ENCODE measurements around the gene GABRB2. TPM values are rescaled to one million over a fixed set of nuclear protein-coding genes. Genes with fewer than 3 reads are reported as not detected.
"Not testable (repeated sequence)": the region's sequence is repeated elsewhere in the genome, so short reads cannot be mapped to it uniquely, and the experiment has no call there.

Gene GABRB2
- total RNA-seq, 2 donors from 2014 or later, result not detected

DNA sequence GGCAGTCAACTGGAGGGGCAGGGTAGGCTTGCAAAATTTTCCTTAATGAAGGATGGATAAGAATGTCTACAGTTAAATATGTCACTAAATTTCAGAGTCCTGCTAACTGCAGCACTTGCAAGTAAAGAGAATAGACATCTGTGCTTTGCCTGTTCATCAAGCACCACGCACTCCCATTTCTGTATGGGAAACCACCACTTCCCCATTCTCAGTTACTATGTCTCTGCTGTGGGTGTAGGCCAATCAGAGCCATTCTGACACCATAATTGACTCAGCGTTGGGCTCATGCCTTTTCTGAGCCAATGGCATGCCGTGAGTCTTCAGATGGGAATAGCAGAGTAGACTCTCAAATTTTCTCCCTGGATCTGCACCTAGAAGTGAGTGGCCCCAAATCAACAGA lies 247.5 kb downstream of the GABRB2 start:
- DNase-seq (no peak), ATAC-seq (no peak)
- Mint-ChIP-seq H3K4me1 (no peaks in the 10 kb centered on the region), H3K27me3 (no peaks in the 10 kb centered on the region), H3K27ac (no peak overlapping the region), H3K4me3 (no peak overlapping the region), H3K36me3 (ENCODE audit: low read depth) (no peaks in the 10 kb centered on the region)
- no peaks in the 10 kb centered on the region for H3K9me3 ChIP-seq (ENCODE audit: control insufficient read depth, low read length, poor library complexity, severe bottlenecking)

DNA sequence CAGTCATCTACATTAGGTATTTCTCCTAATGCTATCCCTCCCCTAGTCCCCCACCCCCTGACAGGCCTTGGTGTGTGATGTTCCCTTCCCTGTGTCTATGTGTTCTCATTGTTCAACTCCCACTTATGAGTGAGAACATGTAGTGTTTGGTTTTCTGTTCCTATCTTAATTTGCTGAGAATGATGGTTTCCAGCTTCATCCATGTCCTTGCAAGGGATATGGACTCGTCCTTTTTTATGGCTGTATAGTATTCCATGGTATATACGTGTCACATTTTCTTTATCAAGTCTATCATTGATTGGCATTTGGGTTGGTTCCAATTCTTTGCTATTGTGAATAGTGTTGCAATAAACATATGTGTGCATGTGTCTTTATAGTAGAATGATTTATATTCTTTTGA lies 249.1 kb downstream of the GABRB2 start:
- not testable (repeated sequence) for H3K27ac Mint-ChIP-seq; H3K4me3 Mint-ChIP-seq; H3K27me3 Mint-ChIP-seq; DNase-seq; H3K9me3 ChIP-seq (ENCODE audit: control insufficient read depth, low read length, poor library complexity, severe bottlenecking); H3K4me1 Mint-ChIP-seq; H3K36me3 Mint-ChIP-seq (ENCODE audit: low read depth); ATAC-seq

DNA sequence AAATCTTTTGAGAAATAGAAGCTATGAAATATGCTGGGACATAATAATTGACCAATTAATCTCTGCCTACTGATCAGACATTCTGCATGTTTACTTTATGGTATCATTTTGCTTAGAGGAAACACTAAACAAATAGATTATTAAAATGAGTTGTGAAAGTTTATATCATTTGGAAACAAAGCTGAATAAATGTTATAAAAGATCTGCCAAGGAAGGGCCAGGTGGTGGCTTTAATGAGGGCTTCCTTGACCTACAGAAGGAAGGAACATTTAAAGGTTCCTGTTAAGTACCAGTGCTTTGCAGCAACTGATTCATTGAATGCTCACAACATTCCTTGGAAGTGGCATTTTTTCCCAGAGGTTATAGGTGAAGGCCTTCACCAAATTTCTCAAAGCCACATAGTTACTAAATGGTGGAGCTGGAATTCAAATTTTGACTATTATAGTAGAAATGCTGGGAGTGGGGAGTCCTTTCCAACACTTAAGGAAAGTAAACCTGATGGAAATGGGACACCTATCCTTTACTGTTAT lies 250.7 kb downstream of the GABRB2 start:
- Mint-ChIP-seq H3K27ac (no peak overlapping the region), H3K27me3 (no peaks in the 10 kb centered on the region), H3K36me3 (ENCODE audit: low read depth) (no peaks in the 10 kb centered on the region), H3K4me3 (no peak overlapping the region), H3K4me1 (no peaks in the 10 kb centered on the region)
- DNase-seq, result no peak
- ATAC-seq, result no peak
- H3K9me3 ChIP-seq (ENCODE audit: control insufficient read depth, low read length, poor library complexity, severe bottlenecking), result no peaks in the 10 kb centered on the region

DNA sequence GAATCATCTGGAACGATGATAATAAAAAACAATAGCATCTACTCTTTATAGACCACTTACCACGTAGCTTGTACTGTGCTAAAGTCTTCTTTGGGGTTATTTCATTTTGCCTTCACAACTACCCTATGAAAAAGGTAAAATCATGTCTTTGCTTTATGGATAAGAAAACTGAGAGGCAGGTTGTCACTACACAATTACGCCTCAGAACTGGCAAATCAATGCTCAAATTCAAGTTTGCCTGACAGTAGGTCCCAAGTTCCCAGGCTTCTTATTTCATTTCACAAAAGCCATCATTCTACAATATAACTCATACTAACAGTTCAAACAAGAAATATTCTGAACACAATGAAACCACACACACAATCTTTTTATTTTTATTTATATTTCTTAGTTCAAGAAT lies 258.5 kb downstream of the GABRB2 start:
- ATAC-seq, result no peak
- no peak overlapping the region for H3K27ac Mint-ChIP-seq
- H3K4me1 Mint-ChIP-seq, result peaks cover 3% of the 10 kb centered on the region
- H3K36me3 Mint-ChIP-seq (ENCODE audit: low read depth), result no peaks in the 10 kb centered on the region
- H3K27me3 Mint-ChIP-seq, result no peaks in the 10 kb centered on the region
- no peaks in the 10 kb centered on the region for H3K9me3 ChIP-seq (ENCODE audit: control insufficient read depth, low read length, poor library complexity, severe bottlenecking)
- no peak for DNase-seq
- no peak overlapping the region for H3K4me3 Mint-ChIP-seq

DNA sequence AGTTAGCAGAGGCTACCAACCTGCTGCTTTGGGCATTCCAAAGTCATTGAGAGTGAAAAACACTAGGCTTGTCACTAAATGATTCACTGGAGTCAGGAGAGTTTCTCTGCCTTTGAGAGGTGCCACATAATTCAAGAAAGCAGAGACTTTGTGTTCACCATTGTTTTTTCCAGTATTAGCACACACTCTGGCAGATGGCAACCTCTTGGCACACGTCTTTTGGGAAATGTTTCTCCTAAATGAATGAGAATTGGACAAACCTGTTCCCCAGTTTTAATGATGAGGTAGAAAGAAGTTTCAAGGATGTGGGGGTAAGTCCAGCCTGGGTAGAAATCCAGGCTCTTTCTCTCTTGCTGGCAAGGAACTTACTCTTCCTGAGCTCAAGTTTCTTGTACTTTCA lies 259.1 kb downstream of the GABRB2 start:
- Mint-ChIP-seq H3K27me3 (no peaks in the 10 kb centered on the region), H3K36me3 (ENCODE audit: low read depth) (no peaks in the 10 kb centered on the region), H3K4me3 (no peak overlapping the region), H3K4me1 (peaks cover 3% of the 10 kb centered on the region), H3K27ac (no peak overlapping the region)
- DNase-seq (no peak), ATAC-seq (no peak)
- H3K9me3 ChIP-seq (ENCODE audit: control insufficient read depth, low read length, poor library complexity, severe bottlenecking), result no peaks in the 10 kb centered on the region

DNA sequence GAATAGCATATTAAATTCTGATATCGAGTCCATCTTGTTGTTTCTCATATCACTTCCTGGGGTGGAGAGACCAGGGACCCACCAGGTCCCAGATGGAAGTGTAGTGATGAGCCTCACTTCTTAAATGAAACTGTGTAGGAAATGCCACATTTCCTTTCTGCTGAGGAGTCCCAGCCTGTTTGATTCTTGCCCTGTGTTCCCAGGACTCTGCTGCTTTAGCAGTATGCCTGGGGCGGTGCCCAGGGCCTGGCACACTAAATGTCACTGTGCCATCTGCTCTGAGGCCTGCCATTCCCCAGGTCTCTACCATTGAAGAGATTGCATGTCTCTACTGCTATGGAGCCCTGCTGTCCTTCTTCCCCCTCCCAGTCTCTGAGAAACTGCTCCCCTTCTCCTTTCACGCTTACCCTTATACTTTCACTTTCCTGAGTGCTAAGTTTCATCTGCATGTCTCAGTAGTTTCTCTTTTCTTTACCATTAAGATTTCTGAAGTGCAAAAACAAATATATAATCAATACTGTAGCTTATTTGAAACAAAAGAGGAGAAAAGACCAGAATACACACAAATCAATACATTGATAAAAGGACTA lies 260.4 kb downstream of the GABRB2 start:
- no peaks in the 10 kb centered on the region for H3K9me3 ChIP-seq (ENCODE audit: control insufficient read depth, low read length, poor library complexity, severe bottlenecking)
- ATAC-seq (no peak), DNase-seq (no peak)
- Mint-ChIP-seq H3K36me3 (ENCODE audit: low read depth) (no peaks in the 10 kb centered on the region), H3K4me3 (no peak overlapping the region), H3K4me1 (peaks cover 3% of the 10 kb centered on the region), H3K27me3 (no peaks in the 10 kb centered on the region), H3K27ac (no peak overlapping the region)

DNA sequence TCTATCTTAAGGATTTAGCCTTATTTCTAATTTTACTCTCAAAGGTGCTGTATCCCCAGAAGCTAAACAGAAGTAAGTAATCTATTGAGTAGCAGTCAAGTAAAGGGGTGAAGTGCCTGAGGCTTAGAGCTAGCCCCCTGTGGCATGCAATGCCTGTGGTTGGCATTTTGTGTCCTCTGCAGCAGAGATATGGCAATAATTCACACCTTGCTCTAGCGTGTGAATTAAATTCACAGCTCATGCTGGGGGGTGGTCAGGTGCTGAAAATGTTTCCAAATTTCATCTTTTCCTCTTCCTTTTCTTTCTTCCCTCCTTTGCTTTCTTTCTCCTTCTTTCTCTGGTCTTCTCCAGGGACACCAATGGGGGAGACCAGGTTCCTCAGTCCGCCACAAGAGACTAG lies 262.1 kb downstream of the GABRB2 start:
- no peaks in the 10 kb centered on the region for H3K9me3 ChIP-seq (ENCODE audit: control insufficient read depth, low read length, poor library complexity, severe bottlenecking)
- Mint-ChIP-seq H3K27me3 (no peaks in the 10 kb centered on the region), H3K4me1 (peaks cover under 1% of the 10 kb centered on the region), H3K36me3 (ENCODE audit: low read depth) (no peaks in the 10 kb centered on the region), H3K4me3 (no peak overlapping the region), H3K27ac (no peak overlapping the region)
- ATAC-seq (no peak), DNase-seq (no peak)

DNA sequence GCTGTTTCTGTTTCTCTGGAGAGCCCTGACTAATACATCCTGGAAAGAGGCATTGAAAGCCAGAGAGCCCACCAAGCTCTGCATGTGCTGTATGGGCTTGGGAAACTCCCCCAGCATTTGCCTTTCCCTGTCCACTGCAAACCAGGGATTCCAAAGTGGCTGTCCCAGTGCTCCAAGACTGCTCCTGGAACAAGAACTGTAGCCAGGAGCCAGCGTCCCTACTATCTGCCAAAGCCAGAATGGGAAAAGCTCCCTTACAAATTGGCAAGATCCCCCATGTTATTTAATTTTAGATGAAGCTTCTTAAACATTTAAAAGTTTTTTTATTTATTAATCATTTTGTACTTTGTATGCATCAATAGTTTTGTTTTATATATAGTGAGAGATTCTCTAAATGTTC lies 263.2 kb downstream of the GABRB2 start:
- H3K9me3 ChIP-seq (ENCODE audit: control insufficient read depth, low read length, poor library complexity, severe bottlenecking), result no peaks in the 10 kb centered on the region
- H3K36me3 Mint-ChIP-seq (ENCODE audit: low read depth), result no peaks in the 10 kb centered on the region
- H3K27me3 Mint-ChIP-seq, result no peaks in the 10 kb centered on the region
- ATAC-seq (no peak), DNase-seq (no peak)
- no peak overlapping the region for H3K4me3 Mint-ChIP-seq
- no peak overlapping the region for H3K27ac Mint-ChIP-seq
- no peaks in the 10 kb centered on the region for H3K4me1 Mint-ChIP-seq

DNA sequence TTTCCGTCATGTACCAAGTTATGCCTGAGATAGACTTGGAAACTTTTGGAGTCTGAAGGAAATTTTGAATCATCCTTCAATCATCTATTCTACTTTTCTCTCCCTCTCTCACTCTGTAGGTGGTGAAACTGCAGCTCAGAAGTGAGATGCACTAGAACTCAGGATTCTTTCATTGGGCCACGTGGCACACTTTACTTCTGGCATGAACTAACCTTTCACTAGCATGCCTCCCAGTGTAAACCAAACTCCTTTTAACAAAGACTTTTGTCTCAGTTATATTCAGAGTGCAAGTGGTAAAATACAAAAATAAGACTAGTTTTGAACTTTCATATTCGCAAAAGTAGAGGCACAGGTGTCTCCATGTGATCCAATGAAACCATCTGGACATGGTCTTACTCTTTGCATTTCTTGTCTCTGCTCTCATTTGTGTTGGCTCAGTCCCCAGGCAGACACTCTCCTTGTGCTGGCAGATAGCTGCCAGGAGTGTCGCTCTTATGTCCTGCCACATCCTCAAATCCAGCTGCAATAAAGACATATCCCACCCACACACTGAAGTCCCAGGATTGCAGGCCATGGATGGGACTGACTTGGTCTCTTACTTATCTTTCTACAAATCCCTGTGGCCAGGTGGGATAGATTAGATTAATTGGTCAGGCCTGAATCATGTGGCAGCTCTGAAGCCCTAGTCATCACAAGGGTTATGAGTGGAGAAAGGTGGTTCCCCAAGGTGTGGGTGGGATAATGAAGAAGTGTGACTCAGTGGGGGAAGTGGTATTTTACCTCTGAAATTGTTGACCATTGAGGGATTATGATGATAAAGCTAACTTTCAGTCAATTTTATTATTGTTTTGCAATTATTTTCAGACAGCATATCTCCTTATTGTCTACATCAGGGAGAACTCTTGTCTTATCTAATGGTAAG lies 267.5 kb downstream of the GABRB2 start:
- H3K4me3 Mint-ChIP-seq, result no peak overlapping the region

DNA sequence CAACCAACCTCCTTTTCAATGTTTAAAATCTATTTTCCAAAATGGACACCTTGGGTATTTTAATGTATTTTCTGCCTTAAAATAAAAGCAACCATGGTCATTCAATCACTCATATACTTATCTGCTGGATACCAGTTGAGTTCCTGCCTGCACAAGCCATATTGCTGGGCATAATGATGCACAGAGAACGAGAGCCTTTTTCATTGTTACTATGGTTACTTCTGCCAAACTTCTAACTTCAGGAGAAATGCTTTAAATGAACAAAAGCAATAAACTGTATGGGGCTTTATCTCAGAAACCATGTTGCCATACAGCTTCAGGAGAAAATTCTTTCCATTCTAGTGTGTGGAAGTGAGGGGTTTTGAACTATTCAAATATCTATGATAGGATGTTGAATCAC lies 269.5 kb downstream of the GABRB2 start:
- H3K27ac Mint-ChIP-seq, result no peak overlapping the region
- H3K4me1 Mint-ChIP-seq, result no peaks in the 10 kb centered on the region
- DNase-seq (no peak), ATAC-seq (no peak)
- no peaks in the 10 kb centered on the region for H3K36me3 Mint-ChIP-seq (ENCODE audit: low read depth)
- no peak overlapping the region for H3K4me3 Mint-ChIP-seq
- no peaks in the 10 kb centered on the region for H3K27me3 Mint-ChIP-seq
- H3K9me3 ChIP-seq (ENCODE audit: control insufficient read depth, low read length, poor library complexity, severe bottlenecking), result no peaks in the 10 kb centered on the region

More for the DNA sequence above, 267.5 kb downstream of the GABRB2 start:
- Mint-ChIP-seq H3K36me3 (ENCODE audit: low read depth) (no peaks in the 10 kb centered on the region), H3K4me1 (no peaks in the 10 kb centered on the region), H3K27ac (no peak overlapping the region), H3K27me3 (no peaks in the 10 kb centered on the region)
- DNase-seq, result no peak
- H3K9me3 ChIP-seq (ENCODE audit: control insufficient read depth, low read length, poor library complexity, severe bottlenecking), result no peaks in the 10 kb centered on the region
- ATAC-seq, result no peak

DNA sequence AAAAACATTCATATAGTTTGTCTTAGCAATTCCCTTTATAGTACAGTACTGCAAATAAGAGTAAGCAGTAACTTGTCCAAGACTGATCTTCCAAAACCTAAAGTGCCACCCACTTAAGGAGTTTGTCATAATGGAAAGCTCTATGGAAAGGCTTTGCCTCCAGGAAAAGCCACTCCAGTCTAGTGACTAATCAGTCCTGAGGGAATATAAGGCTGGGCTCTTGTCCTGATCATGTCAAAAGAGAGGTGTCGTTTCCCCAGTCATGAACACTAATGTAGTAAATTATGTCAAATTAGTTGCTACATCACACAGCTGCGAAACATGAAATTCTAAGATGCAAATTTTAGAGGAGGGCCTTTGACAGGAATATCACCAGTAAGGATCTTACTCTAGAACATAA lies 271.6 kb downstream of the GABRB2 start:
- Mint-ChIP-seq H3K27me3 (no peaks in the 10 kb centered on the region), H3K4me1 (no peaks in the 10 kb centered on the region), H3K4me3 (no peak overlapping the region), H3K36me3 (ENCODE audit: low read depth) (no peaks in the 10 kb centered on the region), H3K27ac (no peak overlapping the region)
- DNase-seq (no peak), ATAC-seq (no peak)
- H3K9me3 ChIP-seq (ENCODE audit: control insufficient read depth, low read length, poor library complexity, severe bottlenecking), result no peaks in the 10 kb centered on the region

DNA sequence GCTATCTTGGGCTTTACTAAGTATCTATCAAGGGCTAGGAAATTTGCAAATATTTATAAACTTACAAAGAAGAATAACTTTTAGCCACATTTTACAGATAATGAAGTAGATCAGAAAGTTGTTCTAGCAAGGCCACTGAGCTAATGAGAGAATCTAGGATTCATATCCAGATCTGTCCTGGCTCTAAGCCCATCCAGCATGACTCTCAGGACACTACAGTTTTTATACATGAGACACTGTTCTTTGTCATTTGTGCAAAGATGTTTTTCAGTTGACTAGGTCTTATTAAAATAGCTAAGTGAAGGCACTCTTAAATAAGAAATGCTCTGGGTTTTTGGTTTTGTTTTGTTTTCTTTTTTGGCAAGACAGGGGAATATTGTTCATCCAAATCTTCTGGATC lies 273.1 kb downstream of the GABRB2 start:
- H3K27ac Mint-ChIP-seq, result no peak overlapping the region
- DNase-seq (no peak), ATAC-seq (no peak)
- H3K9me3 ChIP-seq (ENCODE audit: control insufficient read depth, low read length, poor library complexity, severe bottlenecking), result no peaks in the 10 kb centered on the region
- H3K27me3 Mint-ChIP-seq, result no peaks in the 10 kb centered on the region
- no peaks in the 10 kb centered on the region for H3K36me3 Mint-ChIP-seq (ENCODE audit: low read depth)
- no peak overlapping the region for H3K4me3 Mint-ChIP-seq
- H3K4me1 Mint-ChIP-seq, result no peaks in the 10 kb centered on the region

DNA sequence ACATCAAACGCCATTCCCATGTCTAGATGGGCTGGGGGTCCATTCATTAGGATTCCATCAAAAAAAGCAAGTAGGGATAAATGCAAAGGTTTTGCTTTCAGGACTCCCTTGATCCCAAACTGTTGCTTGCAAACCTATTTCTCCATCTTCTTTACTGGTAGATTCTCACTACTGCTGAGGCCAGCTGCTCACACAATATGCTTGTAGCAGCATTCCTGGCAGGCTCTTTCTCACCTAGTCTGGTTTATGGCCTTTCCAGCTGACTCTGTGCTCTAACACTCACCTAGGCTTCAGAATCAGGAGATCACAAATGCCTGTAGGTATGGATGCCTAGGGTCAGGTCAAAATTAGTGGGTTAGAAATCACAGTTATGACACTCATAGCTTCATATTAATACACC lies 274.7 kb downstream of the GABRB2 start:
- no peaks in the 10 kb centered on the region for H3K9me3 ChIP-seq (ENCODE audit: control insufficient read depth, low read length, poor library complexity, severe bottlenecking)
- no peaks in the 10 kb centered on the region for H3K4me1 Mint-ChIP-seq
- DNase-seq (no peak), ATAC-seq (no peak)
- H3K4me3 Mint-ChIP-seq, result no peak overlapping the region
- no peak overlapping the region for H3K27ac Mint-ChIP-seq
- no peaks in the 10 kb centered on the region for H3K36me3 Mint-ChIP-seq (ENCODE audit: low read depth)
- no peaks in the 10 kb centered on the region for H3K27me3 Mint-ChIP-seq

DNA sequence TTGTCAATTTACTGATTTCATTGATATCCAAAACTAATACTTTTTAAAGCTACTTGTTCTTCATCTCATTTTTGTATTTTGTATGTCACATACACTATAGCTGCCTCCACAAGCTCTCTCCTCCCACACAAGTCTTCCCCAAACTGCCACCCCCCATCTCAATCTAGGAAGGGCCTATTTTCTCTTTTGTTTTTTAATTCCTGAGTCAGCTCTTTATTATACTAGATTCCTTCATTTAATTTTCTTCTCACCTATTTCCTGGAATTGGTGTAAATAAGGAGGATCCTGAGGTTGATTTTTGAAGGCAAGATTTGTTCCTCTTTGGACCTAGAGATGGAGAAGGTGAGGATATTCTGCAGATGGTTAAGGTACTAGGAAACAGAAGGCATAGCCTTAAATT lies 277.4 kb downstream of the GABRB2 start:
- no peak overlapping the region for H3K4me3 Mint-ChIP-seq
- no peak for DNase-seq
- H3K27ac Mint-ChIP-seq, result no peak overlapping the region
- no peaks in the 10 kb centered on the region for H3K9me3 ChIP-seq (ENCODE audit: control insufficient read depth, low read length, poor library complexity, severe bottlenecking)
- no peaks in the 10 kb centered on the region for H3K4me1 Mint-ChIP-seq
- H3K36me3 Mint-ChIP-seq (ENCODE audit: low read depth), result no peaks in the 10 kb centered on the region
- no peak for ATAC-seq
- H3K27me3 Mint-ChIP-seq, result no peaks in the 10 kb centered on the region
